PC-9 (cell line): ENCODE data around the gene SFI1.

Source experiments
- CTCF ChIP-seq: fragments of 200-600 bp; sonication (generic); conservative IDR thresholded peaks from 2 replicates; pipeline ENCODE4 v1.6.1; 2017; ENCODE audit warnings: mixed run types, antibody characterized with exemption, mild to moderate bottlenecking, moderate library complexity
- EZH2 ChIP-seq: fragments of 200-600 bp; sonication (generic); IDR thresholded peaks from 2 replicates; pipeline ENCODE4 v1.8.0; 2017; ENCODE audit warnings: antibody characterized with exemption, low read depth

- no peak for TF ChIP-seq CTCF
- TF ChIP-seq EZH2, result no peak
Observed at GRCh38 chr22:31618471-31619176, 122.3 kb downstream of the SFI1 start.
